Measurements from ENCODE around the gene DMKN.

Gene DMKN

GRCh38 chr19:35513628-35514281, at the start of gene DMKN:
Gene DMKN (minus strand): TSS chr19:35513649. CDS start chr19:35513475, 174 bp downstream.
- no peak for DNase-seq

- DNase-seq = no peak
Measured at GRCh38 chr19:35562776-35563175, 49.3 kb upstream of the DMKN start.

GRCh38 chr19:35562336-35562735, 48.9 kb upstream of the DMKN start:
- DNase-seq = no peak

- DNase-seq = no peak
Measured at GRCh38 chr19:35561436-35561835, 48.0 kb upstream of the DMKN start.

- no peak for DNase-seq
Measured at GRCh38 chr19:35560677-35561076, 47.2 kb upstream of the DMKN start.

GRCh38 chr19:35560271-35560670, 46.8 kb upstream of the DMKN start:
- no peak for DNase-seq

GRCh38 chr19:35559781-35560180, 46.3 kb upstream of the DMKN start:
- no peak for DNase-seq

GRCh38 chr19:35559281-35559659, 45.8 kb upstream of the DMKN start:
- DNase-seq = no peak

GRCh38 chr19:35558400-35559280, 45.2 kb upstream of the DMKN start:
- no peak for DNase-seq

- peak; percentile 37 for DNase-seq
Measured at GRCh38 chr19:35557539-35558399, 44.3 kb upstream of the DMKN start.

- no peak for DNase-seq
Measured at GRCh38 chr19:35556846-35557538, 43.5 kb upstream of the DMKN start.

- no peak for DNase-seq
Measured at GRCh38 chr19:35556025-35556590, 42.7 kb upstream of the DMKN start.

- no peak for DNase-seq
Measured at GRCh38 chr19:35555301-35556005, 42.0 kb upstream of the DMKN start.

GRCh38 chr19:35554076-35554475, 40.6 kb upstream of the DMKN start:
- no peak for DNase-seq

- no peak for DNase-seq
Measured at GRCh38 chr19:35553385-35554000, 40.0 kb upstream of the DMKN start.

GRCh38 chr19:35552534-35553384, 39.3 kb upstream of the DMKN start:
- DNase-seq = no peak

- DNase-seq = no peak
Measured at GRCh38 chr19:35551091-35551810, 37.8 kb upstream of the DMKN start.

GRCh38 chr19:35549879-35550523, 36.6 kb upstream of the DMKN start:
- DNase-seq = no peak

Data from inflammatory macrophage treated with lipopolysaccharide for 4 hours (primary cell).